Stomach (tissue), 9 donors: ENCODE results near the gene CMYA5. TPM values are rescaled to one million over a fixed set of nuclear protein-coding genes. Genes with fewer than 3 reads are reported as not detected.

Source experiments
- DNase-seq, 2 donors: peaks; one replicate each; pipeline versions ENCODE4 v3.0.0 to v3.0.0-alpha.2; 2013 to 2019
- H3K27ac ChIP-seq, 5 donors: fragments of 200-600 bp in 4 of 5; sonication (generic) in 4 of 5; one replicate each; pipeline ENCODE4 v1.5.1; 2013 to 2019; ENCODE audit warnings: mild to moderate bottlenecking in 1 of 5, moderate library complexity in 1 of 5
- H3K27me3 ChIP-seq, 3 donors: fragments of 200-600 bp; sonication (generic); one replicate each; pipeline ENCODE4 v1.5.1; 2017 to 2019; ENCODE audit warnings: mixed run types in 1 of 3
- H3K36me3 ChIP-seq, 4 donors: fragments of 200-600 bp; sonication (generic); 1 replicate in 3 of 4; 2 replicates in 1 of 4; pipeline ENCODE4 v1.5.1; 2016 to 2019
- H3K4me1 ChIP-seq, 4 donors: fragments of 200-600 bp; sonication (generic); one replicate each; pipeline ENCODE4 v1.5.1; 2016 to 2019
- H3K4me3 ChIP-seq, 4 donors: fragments of 200-600 bp; sonication (generic) in 3 of 4; one replicate each; pipeline ENCODE4 v1.5.1; 2016 to 2019; ENCODE audit warnings: mild to moderate bottlenecking in 1 of 4
- H3K9me3 ChIP-seq, 4 donors: fragments of 200-600 bp; sonication (generic); one replicate each; pipeline ENCODE4 v1.5.1; 2016 to 2019
- CTCF ChIP-seq, 7 experiments: fragments of 450-650 bp in 4 of 7; fragments of 200-600 bp in 3 of 7; sonication (generic) in 3 of 7; IDR thresholded peaks; one replicate each; pipeline ENCODE4 v1.5.1; 2016 to 2019; ENCODE audit warnings: antibody characterized with exemption in 7 of 7, control low read depth in 2 of 7, mild to moderate bottlenecking in 1 of 7
- EP300 ChIP-seq: sonication (generic); formaldehyde crosslinking; IDR thresholded peaks from one replicate; pipeline ENCODE4 v1.6.1; 2017; ENCODE audit warnings: antibody characterized with exemption
- POLR2A ChIP-seq, 4 donors: fragments of 450-650 bp; IDR thresholded peaks; one replicate each; pipeline ENCODE4 v1.6.1; 2016; ENCODE audit warnings: antibody characterized with exemption in 4 of 4, control low read depth in 2 of 4, mild to moderate bottlenecking in 1 of 4, moderate library complexity in 1 of 4
- POLR2AphosphoS5 ChIP-seq, 3 donors: sonication (generic); formaldehyde crosslinking; IDR thresholded peaks; one replicate each; pipeline ENCODE4 v1.6.1; 2016; ENCODE audit warnings: antibody characterized with exemption in 3 of 3
- WGBS, 5 donors: extraction: QIAGEN DNeasy Blood & Tissue Kit in 3 of 5; methylation state at CpG; one replicate each; pipeline versions ENCODE4 v1.1.5 to v1.1.7; 2013 to 2018; 5-methylcytosine and 5-hydroxymethylcytosine counted together
- intact Hi-C: fragments of 100-400 bp; cut with DNase I; formaldehyde crosslinking; loops from one replicate; pipeline ENCODE4 v1.15.1; 2023; ENCODE audit warnings: low total_unique reads
- polyA plus RNA-seq, 3 donors: library from polyadenylated mRNA; stranded (reverse); fragments of 200-250 nt; gene quantifications; one replicate each; pipeline ENCODE4 v1.2.3, GENCODE V29; 2013
- total RNA-seq, 5 donors: library from RNA; depleted of rRNA; stranded (reverse); fragments of >200 nt; gene quantifications; one replicate each; pipeline versions ENCODE4 v1.1.0 to v1.2.3, GENCODE V29; 2014 to 2016
- donor health status: healthy with polysubstance abuse.
- donor health status: Bipolar disorder and iron deficiency.
- donor health status: healthy.

Gene CMYA5
- total and polyA plus RNA-seq, 8 donors, result under 0.01 to 13.8 (median 3.4) TPM

GRCh38 chr5:79727451-79728355, 38.1 kb downstream of the CMYA5 start:
- H3K27ac ChIP-seq, result no peak overlapping the region
- H3K27me3 ChIP-seq, result no peaks in the 10 kb centered on the region
- H3K9me3 ChIP-seq, result no peaks in the 10 kb centered on the region
- H3K4me1 ChIP-seq, result no peaks in the 10 kb centered on the region
- WGBS, 5 donors, result 81 to 91% (median 89%) methylated on average over 14 of the region's 14 CpGs
- H3K36me3 ChIP-seq, result peaks cover 0 to 5% (median 0%) of the 10 kb centered on the region in 4 donors
- no peak overlapping the region for H3K4me3 ChIP-seq
- intact Hi-C loops, result no loop called here
- TF ChIP-seq POLR2A (IDR thresholded peaks at IDR 0.05), result no peak
- TF ChIP-seq EP300, result no peak
- no peak for TF ChIP-seq CTCF (IDR thresholded peaks at IDR 0.05)
- TF ChIP-seq POLR2AphosphoS5 (IDR thresholded peaks at IDR 0.05), result no peak
- DNase-seq, result no peak

GRCh38 chr5:79728396-79728795, 38.8 kb downstream of the CMYA5 start:
- no peaks in the 10 kb centered on the region for H3K9me3 ChIP-seq
- intact Hi-C loops, result no loop called here
- WGBS, 5 donors, result 88 to 92% (median 89%) methylated on average over 4 of the region's 4 CpGs
- TF ChIP-seq POLR2A (IDR thresholded peaks at IDR 0.05) (no peak), EP300 (no peak), POLR2AphosphoS5 (IDR thresholded peaks at IDR 0.05) (no peak), CTCF (IDR thresholded peaks at IDR 0.05) (no peak)
- H3K4me1 ChIP-seq, result no peaks in the 10 kb centered on the region
- H3K27me3 ChIP-seq, result no peaks in the 10 kb centered on the region
- no peak for DNase-seq
- no peak overlapping the region for H3K27ac ChIP-seq
- no peak overlapping the region for H3K4me3 ChIP-seq
- peaks cover 0 to 5% (median 0%) of the 10 kb centered on the region in 4 donors for H3K36me3 ChIP-seq

GRCh38 chr5:79729679-79730078, 40.0 kb downstream of the CMYA5 start:
- DNase-seq, result peak in 1 of 2 donors; percentile 7
- Histone ChIP-seq H3K4me1 (no peaks in the 10 kb centered on the region), H3K27ac (no peak overlapping the region), H3K27me3 (no peaks in the 10 kb centered on the region), H3K9me3 (peaks cover 0 to 4% (median 0%) of the 10 kb centered on the region in 4 donors), H3K36me3 (peaks cover 0 to 5% (median 0%) of the 10 kb centered on the region in 4 donors), H3K4me3 (no peak overlapping the region)
- no peak for TF ChIP-seq POLR2AphosphoS5 (IDR thresholded peaks at IDR 0.05)
- no peak for TF ChIP-seq EP300
- TF ChIP-seq CTCF (IDR thresholded peaks at IDR 0.05), result no peak
- no peak for TF ChIP-seq POLR2A (IDR thresholded peaks at IDR 0.05)
- intact Hi-C loops, result no loop called here
- WGBS, 5 donors, result 71 to 86% (median 86%) methylated on average over 2 of the region's 2 CpGs

GRCh38 chr5:79730564-79730963, 40.9 kb downstream of the CMYA5 start:
- Histone ChIP-seq H3K4me1 (no peaks in the 10 kb centered on the region), H3K27me3 (no peaks in the 10 kb centered on the region), H3K36me3 (peaks cover 0 to 5% (median 0%) of the 10 kb centered on the region in 4 donors), H3K27ac (no peak overlapping the region), H3K9me3 (peaks cover 0 to 10% (median 0%) of the 10 kb centered on the region in 4 donors), H3K4me3 (no peak overlapping the region)
- 88 to 95% (median 89%) methylated on average over 3 of the region's 3 CpGs for WGBS, 5 donors
- DNase-seq, result no peak
- TF ChIP-seq EP300 (no peak), POLR2AphosphoS5 (IDR thresholded peaks at IDR 0.05) (no peak), CTCF (IDR thresholded peaks at IDR 0.05) (no peak), POLR2A (IDR thresholded peaks at IDR 0.05) (no peak)
- intact Hi-C loops, result no loop called here
